ENCODE results near the gene AMER2.

- TF ChIP-seq CTCF (IDR thresholded peaks at IDR 0.05) = no peak
- TF ChIP-seq POLR2AphosphoS5 (IDR thresholded peaks at IDR 0.05) = no peak
- no peak for TF ChIP-seq POLR2A (IDR thresholded peaks at IDR 0.05)
- TF ChIP-seq EP300 (IDR thresholded peaks at IDR 0.05) = no peak
Observed at GRCh38 chr13:25167382-25168174, 4.5 kb downstream of the AMER2 start.

Measured in stomach (tissue), 4 donors.